ENCODE measurements around the gene ARHGAP45. TPM values are rescaled to one million over a fixed set of nuclear protein-coding genes. Genes with fewer than 3 reads are reported as not detected.

Gene ARHGAP45
- total RNA-seq, 1 donor from 2014 or later, result 0.57 TPM

DNA sequence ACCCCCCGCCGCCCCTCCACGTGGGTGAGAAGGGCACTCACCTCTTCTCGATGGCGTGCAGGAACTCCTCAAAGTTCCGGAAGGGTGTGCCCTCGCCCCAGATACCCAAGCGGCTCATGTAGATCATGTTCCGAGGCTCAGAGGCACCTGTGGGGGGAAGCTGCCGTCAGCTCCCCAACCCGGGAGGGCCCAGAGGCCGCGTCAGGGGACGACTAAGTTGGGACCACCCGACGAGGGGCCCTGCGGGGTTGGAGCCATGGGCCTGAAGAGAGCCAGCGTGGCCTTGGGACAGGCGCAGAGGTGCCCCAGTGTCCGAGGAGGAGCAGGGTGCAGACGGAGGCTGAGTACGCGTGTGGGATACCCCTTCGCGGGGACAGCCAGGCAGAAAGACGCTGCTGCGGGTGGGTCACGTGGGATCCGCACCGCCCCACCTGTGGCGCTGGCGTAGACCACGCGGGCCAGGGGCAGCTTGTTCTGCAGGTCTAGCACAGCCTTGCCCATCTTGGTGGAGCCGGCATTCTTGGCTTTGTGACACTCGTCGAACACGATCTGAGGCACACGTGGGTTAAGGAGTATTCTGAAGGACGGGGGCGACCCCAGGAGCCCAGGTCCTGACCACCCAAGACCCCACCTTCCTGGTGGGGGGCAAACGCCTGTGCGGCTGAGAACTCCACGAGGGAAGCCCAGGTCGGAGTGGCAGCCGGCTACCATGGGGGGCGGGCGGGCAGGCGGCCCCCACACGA, 52.7 kb downstream of the ARHGAP45 start:
- H3K9me3 Mint-ChIP-seq (ENCODE audit: low read depth), result no peaks in the 10 kb centered on the region
- no peak overlapping the region for H3K4me3 Mint-ChIP-seq (ENCODE audit: unreplicated experiment)
- no peaks in the 10 kb centered on the region for H3K27me3 Mint-ChIP-seq (ENCODE audit: low read depth)
- H3K36me3 Mint-ChIP-seq (ENCODE audit: low read depth), result peaks cover 18% of the 10 kb centered on the region
- H3K4me1 Mint-ChIP-seq (ENCODE audit: low read depth), result no peaks in the 10 kb centered on the region
- DNase-seq (ENCODE audit: low spot score), result no peak
- H3K27ac Mint-ChIP-seq (ENCODE audit: unreplicated experiment), result no peak overlapping the region
- TF ChIP-seq, protein P1, sequence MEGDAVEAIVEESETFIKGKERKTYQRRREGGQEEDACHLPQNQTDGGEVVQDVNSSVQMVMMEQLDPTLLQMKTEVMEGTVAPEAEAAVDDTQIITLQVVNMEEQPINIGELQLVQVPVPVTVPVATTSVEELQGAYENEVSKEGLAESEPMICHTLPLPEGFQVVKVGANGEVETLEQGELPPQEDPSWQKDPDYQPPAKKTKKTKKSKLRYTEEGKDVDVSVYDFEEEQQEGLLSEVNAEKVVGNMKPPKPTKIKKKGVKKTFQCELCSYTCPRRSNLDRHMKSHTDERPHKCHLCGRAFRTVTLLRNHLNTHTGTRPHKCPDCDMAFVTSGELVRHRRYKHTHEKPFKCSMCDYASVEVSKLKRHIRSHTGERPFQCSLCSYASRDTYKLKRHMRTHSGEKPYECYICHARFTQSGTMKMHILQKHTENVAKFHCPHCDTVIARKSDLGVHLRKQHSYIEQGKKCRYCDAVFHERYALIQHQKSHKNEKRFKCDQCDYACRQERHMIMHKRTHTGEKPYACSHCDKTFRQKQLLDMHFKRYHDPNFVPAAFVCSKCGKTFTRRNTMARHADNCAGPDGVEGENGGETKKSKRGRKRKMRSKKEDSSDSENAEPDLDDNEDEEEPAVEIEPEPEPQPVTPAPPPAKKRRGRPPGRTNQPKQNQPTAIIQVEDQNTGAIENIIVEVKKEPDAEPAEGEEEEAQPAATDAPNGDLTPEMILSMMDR (IDR thresholded peaks at IDR 0.05), result no peak

DNA sequence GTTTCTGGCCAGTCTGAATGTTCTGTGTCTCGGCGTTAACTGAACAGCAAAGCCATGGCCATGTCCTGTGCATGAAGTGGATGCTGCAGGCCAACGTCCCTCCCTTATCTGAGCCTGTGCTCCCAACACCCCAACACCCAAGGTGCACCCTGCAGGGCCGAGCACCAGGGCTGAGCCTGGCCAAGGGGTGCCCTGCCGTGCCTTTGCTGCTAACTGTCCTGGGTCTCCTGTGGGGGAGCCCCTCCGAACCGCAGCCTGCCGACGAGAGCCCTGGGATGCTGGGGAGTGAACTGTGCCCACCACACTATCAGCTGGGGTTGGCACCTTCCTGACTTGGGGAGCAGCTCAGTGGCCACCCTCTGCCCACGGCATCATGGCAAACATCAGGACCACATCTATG, 54.4 kb downstream of the ARHGAP45 start:
- peaks cover 11% of the 10 kb centered on the region for H3K4me1 Mint-ChIP-seq (ENCODE audit: low read depth)
- no peaks in the 10 kb centered on the region for H3K27me3 Mint-ChIP-seq (ENCODE audit: low read depth)
- H3K9me3 Mint-ChIP-seq (ENCODE audit: low read depth), result no peaks in the 10 kb centered on the region
- TF ChIP-seq, protein P1 (IDR thresholded peaks at IDR 0.05), result no peak
- no peak for DNase-seq (ENCODE audit: low spot score)
- H3K27ac Mint-ChIP-seq (ENCODE audit: unreplicated experiment), result no peak overlapping the region
- no peak overlapping the region for H3K4me3 Mint-ChIP-seq (ENCODE audit: unreplicated experiment)
- peaks cover 19% of the 10 kb centered on the region for H3K36me3 Mint-ChIP-seq (ENCODE audit: low read depth)

DNA sequence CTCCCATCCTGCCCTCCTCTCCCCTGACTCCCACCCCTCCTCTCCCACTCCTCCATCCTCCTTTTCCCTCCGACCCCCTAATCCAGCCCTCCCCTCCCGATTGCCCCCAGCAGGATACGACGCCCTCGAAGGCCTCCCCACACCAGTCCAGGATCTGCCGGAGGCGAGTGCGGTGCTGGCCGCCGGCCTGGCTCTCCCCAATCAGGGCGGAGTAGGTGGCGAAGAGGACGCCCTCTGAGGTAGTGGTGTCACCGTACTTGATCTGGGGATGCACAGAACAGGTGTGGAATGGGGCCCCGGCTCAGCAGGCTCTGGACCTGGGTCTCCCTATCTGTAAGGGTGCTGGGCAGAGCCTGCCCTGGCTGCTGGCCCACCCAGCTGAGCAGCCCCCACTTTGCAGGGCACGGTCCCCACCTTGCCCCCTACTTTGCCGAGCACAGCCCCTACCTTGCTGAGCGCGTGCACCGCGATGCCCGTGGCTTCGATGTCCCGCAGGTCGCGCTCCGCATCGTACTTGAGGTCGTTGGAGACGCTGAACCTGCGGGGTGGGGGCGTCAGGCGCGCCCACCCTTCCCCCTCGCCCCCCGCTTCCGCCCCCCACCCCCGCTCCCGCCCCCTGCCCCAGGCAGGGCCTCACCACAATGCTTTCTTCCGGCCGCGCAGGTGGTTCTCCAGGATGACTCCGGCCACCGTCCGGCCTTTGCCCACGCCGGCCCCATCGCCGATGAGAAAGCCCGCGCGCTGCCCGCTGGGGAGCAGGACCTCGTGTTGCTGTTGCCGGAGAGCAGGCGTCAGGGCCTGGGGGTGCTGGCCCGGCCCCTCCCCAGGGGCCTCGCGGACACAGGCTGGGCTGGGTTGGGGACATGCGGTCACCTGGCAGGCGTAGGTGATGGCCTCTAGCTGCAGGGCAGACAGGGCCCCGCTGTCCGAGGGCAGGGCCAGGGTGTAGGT, 55.3 kb downstream of the ARHGAP45 start:
- peaks cover 19% of the 10 kb centered on the region for H3K36me3 Mint-ChIP-seq (ENCODE audit: low read depth)
- TF ChIP-seq, protein P1 (IDR thresholded peaks at IDR 0.05), result no peak
- no peak for DNase-seq (ENCODE audit: low spot score)
- H3K27me3 Mint-ChIP-seq (ENCODE audit: low read depth), result no peaks in the 10 kb centered on the region
- no peaks in the 10 kb centered on the region for H3K9me3 Mint-ChIP-seq (ENCODE audit: low read depth)
- H3K4me1 Mint-ChIP-seq (ENCODE audit: low read depth), result peaks cover 20% of the 10 kb centered on the region
- H3K27ac Mint-ChIP-seq (ENCODE audit: unreplicated experiment), result no peak overlapping the region
- H3K4me3 Mint-ChIP-seq (ENCODE audit: unreplicated experiment), result no peak overlapping the region

DNA sequence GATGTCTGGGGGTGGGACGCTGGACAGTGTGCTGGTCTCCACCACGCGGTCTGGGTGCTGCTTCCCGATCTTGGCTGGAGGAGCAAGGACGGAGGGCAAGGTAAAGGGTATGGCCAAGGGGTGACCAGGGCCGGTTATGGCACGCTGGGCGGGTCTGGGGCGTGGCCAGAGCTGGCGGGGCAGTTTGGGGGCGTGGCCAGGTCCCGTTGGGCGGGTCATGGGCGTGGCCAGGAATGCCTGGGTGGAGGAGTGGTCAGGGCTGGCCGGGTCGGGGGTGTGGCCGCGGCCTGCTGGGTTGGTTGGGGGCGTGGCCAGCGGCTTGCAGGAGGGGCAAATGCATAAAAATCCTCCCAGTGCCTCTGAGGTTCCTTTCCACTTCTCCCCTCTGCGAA, 56.0 kb downstream of the ARHGAP45 start:
- no peak overlapping the region for H3K4me3 Mint-ChIP-seq (ENCODE audit: unreplicated experiment)

DNA sequence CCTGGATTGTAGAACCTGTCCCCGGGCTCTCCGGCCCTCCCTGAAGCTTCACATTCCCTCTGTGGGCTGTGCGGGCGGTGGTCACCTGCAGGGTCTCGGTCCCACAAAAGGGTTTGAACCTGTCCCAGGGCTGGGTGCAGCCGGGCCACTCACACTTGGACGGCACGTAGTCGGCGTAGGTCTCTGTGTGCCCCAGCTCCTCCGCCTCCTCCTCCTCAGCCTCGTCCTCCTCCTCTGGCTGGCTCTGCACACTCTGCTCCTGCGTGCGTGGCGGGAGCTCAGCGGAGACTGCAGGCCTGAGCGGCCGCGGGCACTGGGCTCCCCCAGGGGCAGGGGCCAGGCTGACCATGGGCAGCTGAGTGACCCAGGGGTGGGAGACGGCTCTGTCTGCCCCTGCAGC, 56.4 kb downstream of the ARHGAP45 start:
- H3K4me3 Mint-ChIP-seq (ENCODE audit: unreplicated experiment), result no peak overlapping the region
- H3K27ac Mint-ChIP-seq (ENCODE audit: unreplicated experiment), result no peak overlapping the region
- H3K4me1 Mint-ChIP-seq (ENCODE audit: low read depth), result peaks cover 22% of the 10 kb centered on the region
- TF ChIP-seq, protein P1 (IDR thresholded peaks at IDR 0.05), result no peak
- H3K9me3 Mint-ChIP-seq (ENCODE audit: low read depth), result no peaks in the 10 kb centered on the region
- peaks cover 17% of the 10 kb centered on the region for H3K36me3 Mint-ChIP-seq (ENCODE audit: low read depth)
- no peaks in the 10 kb centered on the region for H3K27me3 Mint-ChIP-seq (ENCODE audit: low read depth)
- DNase-seq (ENCODE audit: low spot score), result no peak

More for the DNA sequence above, 56.0 kb downstream of the ARHGAP45 start:
- Mint-ChIP-seq H3K27me3 (ENCODE audit: low read depth) (no peaks in the 10 kb centered on the region), H3K27ac (ENCODE audit: unreplicated experiment) (no peak overlapping the region), H3K4me1 (ENCODE audit: low read depth) (peaks cover 22% of the 10 kb centered on the region), H3K9me3 (ENCODE audit: low read depth) (no peaks in the 10 kb centered on the region), H3K36me3 (ENCODE audit: low read depth) (peaks cover 19% of the 10 kb centered on the region)
- TF ChIP-seq, protein P1 (IDR thresholded peaks at IDR 0.05), result no peak
- no peak for DNase-seq (ENCODE audit: low spot score)

Measured in chondrocyte (in vitro differentiated cells).